K562 (cell line): ENCODE results near the gene LAPTM5. TPM values are rescaled to one million over a fixed set of nuclear protein-coding genes. Genes with fewer than 3 reads are reported as not detected.

Experiments
- ARID2 ChIP-seq: fragments of 450-650 bp; IDR thresholded peaks from 2 replicates; pipeline ENCODE4 v1.6.1; 2017; ENCODE audit warnings: antibody characterized with exemption, mild to moderate bottlenecking
- CBX3 ChIP-seq, 2 experiments: IDR thresholded peaks; 1 replicate in 1 of 2; 2 replicates in 1 of 2; pipeline ENCODE4 v1.6.1; 2012; ENCODE audit warnings: inconsistent platforms in 2 of 2, low read length in 2 of 2, borderline replicate concordance in 1 of 2, control low read depth in 1 of 2
- CREBBP ChIP-seq: IDR thresholded peaks from one replicate; pipeline ENCODE4 v1.6.1; 2012; ENCODE audit warnings: low read depth, mild to moderate bottlenecking, control low read depth, inconsistent platforms, low read length
- CSDE1 ChIP-seq, 2 experiments: fragments of 450-650 bp; IDR thresholded peaks; 2 replicates each; pipeline ENCODE4 v1.6.1; 2016; ENCODE audit warnings: mild to moderate bottlenecking in 1 of 2
- CUX1 ChIP-seq: fragments of 200-800 bp; sonication (Bioruptor generic); IDR thresholded peaks from 2 replicates; pipeline ENCODE4 v1.6.1; 2016; ENCODE audit warnings: missing genetic modification characterization, missing compliant biosample characterization
- CXXC5 ChIP-seq: fragments of 250-450 bp; sonication (Bioruptor Pico); IDR thresholded peaks from 2 replicates; pipeline ENCODE4 v1.8.0; 2022; ENCODE audit warnings: inconsistent platforms, mild to moderate bottlenecking, moderate library complexity
- GTF2E2 ChIP-seq: fragments of 200-800 bp; sonication (Bioruptor generic); IDR thresholded peaks from 2 replicates; pipeline ENCODE4 v1.6.1; 2016; ENCODE audit warnings: missing genetic modification characterization, missing compliant biosample characterization
- HDAC1 ChIP-seq, 2 experiments: fragments of 450-650 bp; IDR thresholded peaks; 2 replicates each; pipeline ENCODE4 v1.6.1; 2016 to 2017; ENCODE audit warnings: inconsistent platforms in 1 of 2, mild to moderate bottlenecking in 1 of 2, moderate library complexity in 1 of 2
- KAT2B ChIP-seq: IDR thresholded peaks from one replicate; pipeline ENCODE4 v1.6.1; 2012; ENCODE audit warnings: low read depth, mild to moderate bottlenecking, control low read depth, inconsistent platforms, low read length, moderate library complexity
- LARP7 ChIP-seq: fragments of 450-650 bp; IDR thresholded peaks from 2 replicates; pipeline ENCODE4 v1.6.1; 2016
- MAFK ChIP-seq: IDR thresholded peaks from 2 replicates; pipeline ENCODE4 v1.6.1; 2011; ENCODE audit warnings: low read length, improper control_type of control experiment
- MBD1 ChIP-seq: fragments of 250-450 bp; sonication (Bioruptor Pico); IDR thresholded peaks from 2 replicates; pipeline ENCODE4 v1.8.0; 2022; ENCODE audit warnings: inconsistent platforms
- MCM5 ChIP-seq: fragments of 450-650 bp; IDR thresholded peaks from 2 replicates; pipeline ENCODE4 v1.6.1; 2016; ENCODE audit warnings: low read depth
- OTX1 ChIP-seq: fragments of 450-650 bp; formaldehyde crosslinking; IDR thresholded peaks from 2 replicates; pipeline ENCODE4 v1.4.0; 2022; ENCODE audit warnings: mild to moderate bottlenecking
- RNF2 ChIP-seq: sonication (generic); IDR thresholded peaks from 2 replicates; pipeline ENCODE4 v1.6.1; 2016
- SIN3A ChIP-seq, 2 experiments: fragments of 150-350 bp in 1 of 2; IDR thresholded peaks; 2 replicates each; pipeline ENCODE4 v1.6.1; 2011 to 2016; ENCODE audit warnings: borderline replicate concordance in 2 of 2, low read depth in 2 of 2, low read length in 2 of 2, mild to moderate bottlenecking in 2 of 2, moderate library complexity in 2 of 2; ENCODE audit not compliant: control insufficient read depth in 1 of 2
- STAT5A ChIP-seq: IDR thresholded peaks from 2 replicates; pipeline ENCODE4 v1.6.1; 2012; ENCODE audit warnings: low read length, inconsistent platforms, borderline replicate concordance
- TBL1XR1 ChIP-seq, 2 experiments: IDR thresholded peaks; 2 replicates each; pipeline ENCODE4 v1.6.1; 2012; ENCODE audit warnings: improper control_type of control experiment in 2 of 2, low read length in 2 of 2, mild to moderate bottlenecking in 1 of 2
- TFAM ChIP-seq: fragments of 250-450 bp; sonication (Bioruptor Pico); conservative IDR thresholded peaks from 2 replicates; pipeline ENCODE4 v1.5.0; 2021; ENCODE audit warnings: mild to moderate bottlenecking, moderate library complexity
- THRB ChIP-seq: fragments of 450-650 bp; formaldehyde crosslinking; conservative IDR thresholded peaks from 2 replicates; pipeline ENCODE4 v1.4.0; 2022; ENCODE audit warnings: mild to moderate bottlenecking, missing genetic modification characterization
- YBX1 ChIP-seq: fragments of 450-650 bp; IDR thresholded peaks from 2 replicates; pipeline ENCODE4 v1.7.1; 2016; ENCODE audit warnings: mild to moderate bottlenecking
- ZKSCAN1 ChIP-seq: fragments of 150-350 bp; IDR thresholded peaks from 2 replicates; pipeline ENCODE4 v1.6.1; 2016; ENCODE audit warnings: low read depth, low read length
- ZNF41 ChIP-seq: fragments of 250-450 bp; sonication (Bioruptor Pico); conservative IDR thresholded peaks from 2 replicates; pipeline ENCODE4 v1.4.0; 2020; ENCODE audit warnings: mild to moderate bottlenecking
- ZNF785 ChIP-seq: fragments of 250-450 bp; sonication (Bioruptor Pico); IDR thresholded peaks from 2 replicates; pipeline ENCODE4 v1.4.0; 2020; ENCODE audit warnings: mild to moderate bottlenecking
- polyA plus RNA-seq, 8 experiments: library from polyadenylated mRNA; depleted of rRNA in 4 of 8; stranded (reverse) in 5 of 8; unstranded in 3 of 8; fragments of >200 nt; fragmentation: Nextera tagmentation in 2 of 8; fragmentation: Illumina TruSeq in 1 of 8; extraction: Ambion mirVana in 2 of 8; extraction: Trizol in 1 of 8; gene quantifications; 2 replicates each; pipeline versions ENCODE4 v1.2.1 to v1.2.3, GENCODE V29; 2011 to 2014; ENCODE audit warnings: inconsistent platforms in 1 of 8, missing spikeins in 1 of 8
- total RNA-seq, 7 experiments: library from RNA; depleted of rRNA in 6 of 7; stranded (reverse); fragments of >200 nt in 6 of 7; fragmentation: Illumina TruSeq in 2 of 7; extraction: Trizol in 2 of 7; gene quantifications; 2 replicates each; pipeline versions ENCODE4 v1.2.1 to v1.2.3, GENCODE V29; 2011 to 2021; ENCODE audit warnings: low replicate concordance in 1 of 7

Gene LAPTM5
- total and polyA plus RNA-seq, 9 of the 15 experiments (the other 6 are each of a cell fraction or from before 2014, with no cell fraction given) = 2.4 to 47.3 (median 20.3) TPM

- TF ChIP-seq THRB (CRISPR knock-in tag) (peak; percentile 88), YBX1 (peak; percentile 82; the same call in 1 of the 2 replicates), TFAM (CRISPR knock-in tag) (no peak), CSDE1 (IDR thresholded peaks at IDR 0.05) (no peak), OTX1 (CRISPR knock-in tag) (peak; percentile 71; the same call in 1 of the 2 replicates), GTF2E2 (tag) (no peak), ZNF41 (CRISPR knock-in tag) (no peak), ZKSCAN1 (no peak), CBX3 (IDR thresholded peaks at IDR 0.05; ENCODE audit: borderline replicate concordance in 1 of 2, low read length in 2 of 2) (no peak), ZNF785 (CRISPR knock-in tag) (no peak), TBL1XR1 (IDR thresholded peaks at IDR 0.05; ENCODE audit: low read length in 2 of 2) (no peak), CUX1 (CRISPR knock-in tag) (no peak), STAT5A (no peak), HDAC1 (IDR thresholded peaks at IDR 0.05) (peak in 1 of 2 experiments; percentile 80; a peak in 2 of 4 replicates), SIN3A (IDR thresholded peaks at IDR 0.05; ENCODE audit: borderline replicate concordance in 2 of 2, control insufficient read depth in 1 of 2, low read depth in 2 of 2, low read length in 2 of 2) (no peak), LARP7 (0 out of 2 replicates have a peak, but pooled peaks have one; percentile 47), MCM5 (no peak), MAFK (no peak), ARID2 (no peak), RNF2 (no peak), CXXC5 (CRISPR knock-in tag) (no peak), KAT2B (no peak), MBD1 (no peak), CREBBP (peak; percentile 43)
These were observed 57.8 kb downstream of the LAPTM5 start (continued) for GRCh38 chr1:30699762-30700161.
